GM21528 (cell line): ENCODE results near the gene PRICKLE3.

Source experiments
- ATAC-seq: cut with Tn5 transposase; IDR thresholded peaks from one replicate; pipeline ENCODE4 v1.9.1; 2021; ENCODE audit warnings: mild to moderate bottlenecking, moderate library complexity; ENCODE audit not compliant: unreplicated experiment, low FRiP score

Gene PRICKLE3

GRCh38 chrX:49209434-49210251, 23.5 kb upstream of the PRICKLE3 start:
- ATAC-seq, result no peak

GRCh38 chrX:49208399-49208798, 22.2 kb upstream of the PRICKLE3 start:
- ATAC-seq, result no peak

- no peak for ATAC-seq
Observed at GRCh38 chrX:49206543-49206942, 20.4 kb upstream of the PRICKLE3 start.

- ATAC-seq, result no peak
Observed at GRCh38 chrX:49205443-49205842, 19.3 kb upstream of the PRICKLE3 start.

- no peak for ATAC-seq
Observed at GRCh38 chrX:49204709-49205108, 18.5 kb upstream of the PRICKLE3 start.

- ATAC-seq, result no peak
Observed at GRCh38 chrX:49204017-49204416, 17.8 kb upstream of the PRICKLE3 start.

- no peak for ATAC-seq
Observed at GRCh38 chrX:49203536-49203935, 17.4 kb upstream of the PRICKLE3 start.

- no peak for ATAC-seq
Observed at GRCh38 chrX:49202022-49202421, 15.8 kb upstream of the PRICKLE3 start.

- peak; percentile 92 for ATAC-seq
Observed at GRCh38 chrX:49199906-49200771, 14.0 kb upstream of the PRICKLE3 start, which contains the start of gene SYP. Gene SYP (minus strand): TSS chrX:49200193. CDS start chrX:49200186, 7 bp downstream.

GRCh38 chrX:49199315-49199595, 13.1 kb upstream of the PRICKLE3 start:
- no peak for ATAC-seq

GRCh38 chrX:49198540-49199314, 12.6 kb upstream of the PRICKLE3 start:
- no peak for ATAC-seq

GRCh38 chrX:49197543-49198087, 11.4 kb upstream of the PRICKLE3 start:
- ATAC-seq, result no peak

- ATAC-seq, result no peak
Observed at GRCh38 chrX:49193542-49193964, 7.4 kb upstream of the PRICKLE3 start.

GRCh38 chrX:49192722-49193328, 6.7 kb upstream of the PRICKLE3 start:
- no peak for ATAC-seq

GRCh38 chrX:49191574-49192011, 5.4 kb upstream of the PRICKLE3 start:
- peak; percentile 26 for ATAC-seq

GRCh38 chrX:49190821-49191573, 4.8 kb upstream of the PRICKLE3 start:
- peak; percentile 88 for ATAC-seq

- ATAC-seq, result no peak
Observed at GRCh38 chrX:49189606-49190005, 3.4 kb upstream of the PRICKLE3 start.

- ATAC-seq, result no peak
Observed at GRCh38 chrX:49188468-49189076, 2.4 kb upstream of the PRICKLE3 start.

- no peak for ATAC-seq
Observed at GRCh38 chrX:49187526-49187925, 1.4 kb upstream of the PRICKLE3 start.
